G401 (cell line): ENCODE results near the gene ATG9A. TPM values are rescaled to one million over a fixed set of nuclear protein-coding genes. Genes with fewer than 3 reads are reported as not detected.
A peak's percentile ranks its signal among the peaks of the same experiment; 100 is the strongest.

Experiments used
- DNase-seq: peaks from one replicate; pipeline ENCODE4 v3.0.0-alpha.2; 2015; ENCODE audit warnings: low spot score
- in situ Hi-C: cut with HindIII; loops from 2 replicates; pipeline ENCODE4 v1.10.0; 2016; ENCODE audit warnings: low sequenced_read_pairs, mixed read lengths
- total RNA-seq: library from RNA; depleted of rRNA; stranded (reverse); fragments of >200 nt; shearing (Covaris generic); gene quantifications from 2 replicates; pipeline ENCODE4 v1.2.3, GENCODE V29; 2014

Gene ATG9A
- total RNA-seq, 1 experiment from 2014 or later = 24.6 TPM

- in situ Hi-C loops = no loop called here
- peak; percentile 61 for DNase-seq
Measured at GRCh38 chr2:219252900-219253752, 23.7 kb upstream of the ATG9A start, which contains the start of gene TUBA4B. TSS of gene TUBA4B (plus strand) at chr2:219253243. CDS start at chr2:219253408, 165 bp downstream.

GRCh38 chr2:219252570-219252899 is 23.1 kb upstream of the ATG9A start:
- DNase-seq = peak; percentile 59
- in situ Hi-C loops = no loop called here

- peak; percentile 57 for DNase-seq
- in situ Hi-C loops = no loop called here
Measured at GRCh38 chr2:219252084-219252483, 22.6 kb upstream of the ATG9A start.

- DNase-seq = no peak
- in situ Hi-C loops = no loop called here
Measured at GRCh38 chr2:219251656-219252055, 22.2 kb upstream of the ATG9A start.

- in situ Hi-C loops = no loop called here
- DNase-seq = no peak
Measured at GRCh38 chr2:219250049-219250781, 20.8 kb upstream of the ATG9A start.

- DNase-seq = peak; percentile 33
Measured at GRCh38 chr2:219249203-219249980, 20.0 kb upstream of the ATG9A start.

GRCh38 chr2:219248845-219249202 is 19.4 kb upstream of the ATG9A start:
- DNase-seq = no peak
- in situ Hi-C loops = no loop called here

More at GRCh38 chr2:219249203-219249980, 20.0 kb upstream of the ATG9A start:
- in situ Hi-C loops = no loop called here

GRCh38 chr2:219247678-219248642 is 18.5 kb upstream of the ATG9A start:
- DNase-seq = no peak
- in situ Hi-C loops = no loop called here

GRCh38 chr2:219246559-219246958 is 17.1 kb upstream of the ATG9A start:
- no peak for DNase-seq
- in situ Hi-C loops = no loop called here

- in situ Hi-C loops = no loop called here
- no peak for DNase-seq
Measured at GRCh38 chr2:219245899-219246230, 16.4 kb upstream of the ATG9A start.

GRCh38 chr2:219245148-219245898 is 15.9 kb upstream of the ATG9A start, which contains the start of the genes GLB1L and STK16:
TSS of gene GLB1L (minus strand) at chr2:219245444. CDS start at chr2:219243573, 1,871 bp downstream.
TSS of gene STK16 (plus strand) at chr2:219245479. CDS start at chr2:219246000, 521 bp downstream.
- in situ Hi-C loops = no loop called here
- DNase-seq = peak; percentile 92

- in situ Hi-C loops = no loop called here
- no peak for DNase-seq
Measured at GRCh38 chr2:219244789-219245147, 15.3 kb upstream of the ATG9A start.

GRCh38 chr2:219243291-219243761 is 13.9 kb upstream of the ATG9A start:
- in situ Hi-C loops = no loop called here
- DNase-seq = no peak

GRCh38 chr2:219234331-219234730 is 4.9 kb upstream of the ATG9A start:
- in situ Hi-C loops = no loop called here
- no peak for DNase-seq

- in situ Hi-C loops = no loop called here
- DNase-seq = no peak
Measured at GRCh38 chr2:219230059-219230540, 664 bp upstream of the ATG9A start.

- in situ Hi-C loops = no loop called here
- no peak for DNase-seq
Measured at GRCh38 chr2:219228911-219229304, 528 bp downstream of the ATG9A start.

- in situ Hi-C loops = no loop called here
- DNase-seq = no peak
Measured at GRCh38 chr2:219228041-219228910, 1.2 kb downstream of the ATG9A start.
